CD4-positive, alpha-beta T cell (primary cell): ENCODE measurements around the gene LRRIQ1. TPM values are rescaled to one million over a fixed set of nuclear protein-coding genes. Genes with fewer than 3 reads are reported as not detected.

Source experiments
- ATAC-seq: fragments of 200-7000 bp; cut with Tn5 transposase; one replicate; pipeline ENCODE4 v1.10.0; 2022; ENCODE audit warnings: mild to moderate bottlenecking; ENCODE audit not compliant: poor library complexity
- CTCF ChIA-PET: fragments of 350-600 bp; sonication (Branson Sonifier 250); formaldehyde crosslinking; loops from one replicate; lab custom pipeline; 2021; ENCODE audit warnings: antibody characterized with exemption, inconsistent platforms; lab: Charles Lee
- POLR2A ChIA-PET: fragments of 350-600 bp; sonication (Branson Sonifier 250); formaldehyde crosslinking; loops from one replicate; lab custom pipeline; 2021; ENCODE audit warnings: antibody characterized with exemption, inconsistent platforms; lab: Charles Lee
- DNase-seq, 14 experiments: peaks; one replicate each; pipeline ENCODE4 v3.0.0-alpha.2; 2013 to 2020; ENCODE audit warnings: mixed read lengths in 2 of 14
- H3K27ac ChIP-seq, 2 donors: one replicate each; pipeline versions ENCODE4 v1.5.1 to v1.7.0; 2013; ENCODE audit warnings: low read length in 2 of 2, low read depth in 1 of 2, mild to moderate bottlenecking in 1 of 2
- H3K27me3 ChIP-seq, 2 experiments: 1 replicate in 1 of 2; 2 replicates in 1 of 2; pipeline versions ENCODE4 v1.6.1 to v1.7.0; 2013; ENCODE audit warnings: low read length in 2 of 2, control low read depth in 1 of 2, mild to moderate bottlenecking in 1 of 2, moderate library complexity in 1 of 2; ENCODE audit not compliant: insufficient read depth in 2 of 2, control insufficient read depth in 1 of 2
- H3K36me3 ChIP-seq: one replicate; pipeline ENCODE4 v1.6.1; 2013; ENCODE audit warnings: low read length, control low read depth; ENCODE audit not compliant: insufficient read depth
- H3K4me1 ChIP-seq: one replicate; pipeline ENCODE4 v1.6.1; 2013; ENCODE audit warnings: low read length, control low read depth; ENCODE audit not compliant: insufficient read depth
- H3K4me3 ChIP-seq: one replicate; pipeline ENCODE4 v1.5.1; 2013; ENCODE audit warnings: mild to moderate bottlenecking, low read length, moderate library complexity
- H3K9me3 ChIP-seq, 2 experiments: 1 replicate in 1 of 2; 2 replicates in 1 of 2; pipeline versions ENCODE4 v1.6.1 to v1.7.0; 2013; ENCODE audit warnings: low read length in 2 of 2, mild to moderate bottlenecking in 2 of 2, control low read depth in 1 of 2, moderate library complexity in 1 of 2; ENCODE audit not compliant: control insufficient read depth in 1 of 2, insufficient read depth in 1 of 2
- H3K27ac Mint-ChIP-seq: one replicate; pipeline ENCODE4 v1.8.0; 2020; ENCODE audit warnings: mixed read lengths
- H3K27me3 Mint-ChIP-seq: one replicate; pipeline ENCODE4 v1.8.0; 2021; ENCODE audit warnings: mixed read lengths
- H3K36me3 Mint-ChIP-seq: one replicate; pipeline ENCODE4 v1.8.0; 2021; ENCODE audit warnings: low read depth, mixed read lengths
- H3K4me1 Mint-ChIP-seq: one replicate; pipeline ENCODE4 v1.8.0; 2021; ENCODE audit warnings: low read depth, mixed read lengths
- H3K4me3 Mint-ChIP-seq: one replicate; pipeline ENCODE4 v1.8.0; 2020; ENCODE audit warnings: mild to moderate bottlenecking, mixed read lengths
- H3K9me3 Mint-ChIP-seq: one replicate; pipeline ENCODE4 v1.8.0; 2020; ENCODE audit warnings: mixed read lengths
- CTCF ChIP-seq: fragments of 200-600 bp; IDR thresholded peaks from one replicate; pipeline ENCODE4 v1.8.0; 2022; ENCODE audit warnings: antibody characterized with exemption, mild to moderate bottlenecking
- intact Hi-C, 2 experiments: fragments of 100-400 bp; cut with DNase I in 1 of 2; cut with micrococcal nuclease in 1 of 2; formaldehyde crosslinking; loops; one replicate each; pipeline versions ENCODE4 v1.15.1 to v1.9.0; 2023 to 2025; cut with DNase I, micrococcal nuclease
- total RNA-seq, 174 experiments: library from RNA in 2 of 174; stranded (reverse) in 2 of 174; gene quantifications; one replicate each; pipeline ENCODE4 v1.2.3 and lab custom pipeline; 2021 to 2026

The LRRIQ1 gene
- total RNA-seq, 2 experiments from 2014 or later = not detected

GRCh38 chr12:85277900-85278597 lies 241.9 kb downstream of the LRRIQ1 start:
- POLR2A ChIA-PET = no interaction called here
- no peaks in the 10 kb centered on the region for H3K36me3 Mint-ChIP-seq
- ATAC-seq (no peak), DNase-seq (no peak)
- Histone ChIP-seq H3K36me3 (no peaks in the 10 kb centered on the region), H3K27me3 (peaks cover 33 to 56% of the 10 kb centered on the region in 2 experiments), H3K9me3 (peaks cover 0 to 36% of the 10 kb centered on the region in 2 experiments), H3K4me3 (no peak overlapping the region), H3K27ac (no peak overlapping the region), H3K4me1 (peaks cover 3% of the 10 kb centered on the region)
- H3K9me3 Mint-ChIP-seq = peaks cover 2% of the 10 kb centered on the region
- no peaks in the 10 kb centered on the region for H3K4me1 Mint-ChIP-seq
- intact Hi-C loops = no loop called here
- no peak for TF ChIP-seq CTCF
- H3K27me3 Mint-ChIP-seq = peaks cover 83% of the 10 kb centered on the region
- CTCF ChIA-PET = no interaction called here
- H3K4me3 Mint-ChIP-seq = no peak overlapping the region
- no peak overlapping the region for H3K27ac Mint-ChIP-seq

DNA sequence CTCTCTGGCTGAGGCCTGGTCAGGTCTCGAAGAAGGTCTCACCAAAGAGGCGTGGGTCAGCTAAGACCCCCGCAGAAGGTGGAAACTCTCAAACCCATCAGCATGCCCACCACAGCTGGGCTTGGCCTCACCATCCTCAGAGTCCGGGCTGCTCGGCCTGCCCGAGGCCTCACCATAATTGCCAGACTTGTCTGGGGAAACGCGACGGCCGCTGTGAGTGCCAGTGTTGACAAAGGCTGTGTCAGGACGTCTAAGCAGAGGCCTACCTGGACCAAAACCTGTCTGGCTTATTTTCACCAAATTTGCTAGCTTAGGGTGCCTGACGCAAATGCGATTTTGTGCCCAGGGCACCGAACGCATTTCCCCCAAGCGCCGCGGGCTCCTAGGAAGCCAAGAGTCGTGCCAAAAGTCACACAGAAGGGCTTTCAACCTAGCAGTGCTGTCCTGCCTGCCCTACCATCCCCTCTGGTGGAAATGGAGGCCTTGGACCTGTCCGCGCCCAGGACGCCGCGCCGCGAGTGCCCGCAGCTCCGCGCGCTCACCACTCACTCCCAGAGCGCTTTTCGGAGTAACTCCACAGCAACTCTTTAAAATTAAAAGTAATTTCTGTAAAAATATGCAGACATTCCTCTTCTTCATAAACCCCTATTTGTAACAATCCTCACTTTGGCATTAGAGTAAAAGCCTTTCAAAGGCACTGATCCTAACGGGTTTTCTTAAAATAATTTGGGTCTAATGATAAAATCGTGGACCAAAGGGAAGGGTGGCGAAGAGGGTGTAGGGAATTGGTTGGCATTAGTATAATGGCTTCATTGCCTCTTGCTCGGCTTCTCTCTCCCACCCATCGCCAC lies 242.7 kb downstream of the LRRIQ1 start:
- Mint-ChIP-seq H3K27me3 (peaks cover 82% of the 10 kb centered on the region), H3K36me3 (no peaks in the 10 kb centered on the region), H3K27ac (no peak overlapping the region), H3K4me3 (no peak overlapping the region), H3K4me1 (no peaks in the 10 kb centered on the region), H3K9me3 (peaks cover 2% of the 10 kb centered on the region)
- CTCF ChIA-PET = no interaction called here
- Histone ChIP-seq H3K27ac (no peak overlapping the region), H3K9me3 (peaks cover 0 to 31% of the 10 kb centered on the region in 2 experiments), H3K27me3 (peaks cover 28 to 52% of the 10 kb centered on the region in 2 experiments), H3K4me1 (peaks cover 3% of the 10 kb centered on the region), H3K4me3 (no peak overlapping the region), H3K36me3 (no peaks in the 10 kb centered on the region)
- no peak for DNase-seq
- intact Hi-C loops = no loop called here
- POLR2A ChIA-PET = no interaction called here
- TF ChIP-seq CTCF = no peak
- ATAC-seq = no peak

- Mint-ChIP-seq H3K27ac (no peak overlapping the region), H3K4me1 (no peaks in the 10 kb centered on the region), H3K4me3 (no peak overlapping the region), H3K27me3 (peaks cover 75% of the 10 kb centered on the region), H3K36me3 (no peaks in the 10 kb centered on the region), H3K9me3 (peaks cover 2% of the 10 kb centered on the region)
- no peak for DNase-seq
- intact Hi-C loops = no loop called here
- peaks cover 0 to 31% of the 10 kb centered on the region in 2 experiments for H3K9me3 ChIP-seq
- H3K27ac ChIP-seq = no peak overlapping the region
- H3K4me3 ChIP-seq = no peak overlapping the region
- H3K36me3 ChIP-seq = no peaks in the 10 kb centered on the region
- ATAC-seq = no peak
- no peak for TF ChIP-seq CTCF
- H3K27me3 ChIP-seq = peaks cover 28 to 49% of the 10 kb centered on the region in 2 experiments
- ChIA-PET POLR2A (no interaction called here), CTCF (no interaction called here)
- peaks cover 3% of the 10 kb centered on the region for H3K4me1 ChIP-seq
Observed at GRCh38 chr12:85279449-85280164, 243.5 kb downstream of the LRRIQ1 start.
